ENCODE data around the gene LINGO1.

The LINGO1 gene

GRCh38 chr15:77630956-77631744 lies 1.6 kb downstream of the LINGO1 start:
- Histone ChIP-seq H3K36me3 (ENCODE audit: control insufficient read depth, insufficient read depth, low read length) (no peaks in the 10 kb centered on the region), H3K9me3 (ENCODE audit: control insufficient read depth, low read length) (no peaks in the 10 kb centered on the region), H3K4me3 (ENCODE audit: extremely low read depth, insufficient read depth, low read length, poor library complexity, severe bottlenecking) (peak overlapping the region; percentile 41), H3K27ac (ENCODE audit: low read depth, low read length, severe bottlenecking) (no peak overlapping the region), H3K4me1 (ENCODE audit: control insufficient read depth, insufficient read depth, low read length, poor library complexity, severe bottlenecking) (peaks cover 19% of the 10 kb centered on the region)
- 12 to 19% methylated on average over 6 to 10 of the region's 20 CpGs for WGBS, 2 experiments (ENCODE audit: insufficient coverage in 2 of 2)

GRCh38 chr15:77630056-77630455 lies 2.7 kb downstream of the LINGO1 start:
- peaks cover 19% of the 10 kb centered on the region for H3K4me1 ChIP-seq (ENCODE audit: control insufficient read depth, insufficient read depth, low read length, poor library complexity, severe bottlenecking)
- H3K4me3 ChIP-seq (ENCODE audit: extremely low read depth, insufficient read depth, low read length, poor library complexity, severe bottlenecking) = no peak overlapping the region
- no peaks in the 10 kb centered on the region for H3K9me3 ChIP-seq (ENCODE audit: control insufficient read depth, low read length)
- no peak overlapping the region for H3K27ac ChIP-seq (ENCODE audit: low read depth, low read length, severe bottlenecking)
- 73 to 93% methylated on average over 4 to 5 of the region's 9 CpGs for WGBS, 2 experiments (ENCODE audit: insufficient coverage in 2 of 2)
- no peaks in the 10 kb centered on the region for H3K36me3 ChIP-seq (ENCODE audit: control insufficient read depth, insufficient read depth, low read length)

GRCh38 chr15:77629070-77630030 lies 3.4 kb downstream of the LINGO1 start:
- no peaks in the 10 kb centered on the region for H3K36me3 ChIP-seq (ENCODE audit: control insufficient read depth, insufficient read depth, low read length)
- no peaks in the 10 kb centered on the region for H3K9me3 ChIP-seq (ENCODE audit: control insufficient read depth, low read length)
- H3K27ac ChIP-seq (ENCODE audit: low read depth, low read length, severe bottlenecking) = no peak overlapping the region
- H3K4me1 ChIP-seq (ENCODE audit: control insufficient read depth, insufficient read depth, low read length, poor library complexity, severe bottlenecking) = peaks cover 17% of the 10 kb centered on the region
- WGBS, 2 experiments (ENCODE audit: insufficient coverage in 2 of 2) = 90 to 95% methylated on average over 3 to 8 of the region's 8 CpGs
- no peak overlapping the region for H3K4me3 ChIP-seq (ENCODE audit: extremely low read depth, insufficient read depth, low read length, poor library complexity, severe bottlenecking)

GRCh38 chr15:77628010-77628409 lies 4.7 kb downstream of the LINGO1 start:
- H3K4me1 ChIP-seq (ENCODE audit: control insufficient read depth, insufficient read depth, low read length, poor library complexity, severe bottlenecking) = peaks cover 17% of the 10 kb centered on the region
- WGBS, 2 experiments (ENCODE audit: insufficient coverage in 2 of 2) = 100% methylated on average over 2 of the region's 2 CpGs
- H3K9me3 ChIP-seq (ENCODE audit: control insufficient read depth, low read length) = no peaks in the 10 kb centered on the region
- no peak overlapping the region for H3K27ac ChIP-seq (ENCODE audit: low read depth, low read length, severe bottlenecking)
- H3K4me3 ChIP-seq (ENCODE audit: extremely low read depth, insufficient read depth, low read length, poor library complexity, severe bottlenecking) = no peak overlapping the region
- H3K36me3 ChIP-seq (ENCODE audit: control insufficient read depth, insufficient read depth, low read length) = no peaks in the 10 kb centered on the region

- H3K4me3 ChIP-seq (ENCODE audit: extremely low read depth, insufficient read depth, low read length, poor library complexity, severe bottlenecking) = no peak overlapping the region
- H3K36me3 ChIP-seq (ENCODE audit: control insufficient read depth, insufficient read depth, low read length) = no peaks in the 10 kb centered on the region
- 100% methylated on average over 1 to 2 of the region's 2 CpGs for WGBS, 2 experiments (ENCODE audit: insufficient coverage in 2 of 2)
- H3K4me1 ChIP-seq (ENCODE audit: control insufficient read depth, insufficient read depth, low read length, poor library complexity, severe bottlenecking) = peaks cover 22% of the 10 kb centered on the region
- no peaks in the 10 kb centered on the region for H3K9me3 ChIP-seq (ENCODE audit: control insufficient read depth, low read length)
- H3K27ac ChIP-seq (ENCODE audit: low read depth, low read length, severe bottlenecking) = no peak overlapping the region
Measured at GRCh38 chr15:77627581-77627980, 5.1 kb downstream of the LINGO1 start.

GRCh38 chr15:77627067-77627466 lies 5.6 kb downstream of the LINGO1 start:
- H3K36me3 ChIP-seq (ENCODE audit: control insufficient read depth, insufficient read depth, low read length) = no peaks in the 10 kb centered on the region
- H3K4me1 ChIP-seq (ENCODE audit: control insufficient read depth, insufficient read depth, low read length, poor library complexity, severe bottlenecking) = peaks cover 27% of the 10 kb centered on the region
- H3K4me3 ChIP-seq (ENCODE audit: extremely low read depth, insufficient read depth, low read length, poor library complexity, severe bottlenecking) = no peak overlapping the region
- no peaks in the 10 kb centered on the region for H3K9me3 ChIP-seq (ENCODE audit: control insufficient read depth, low read length)
- no peak overlapping the region for H3K27ac ChIP-seq (ENCODE audit: low read depth, low read length, severe bottlenecking)
- WGBS, 2 experiments (ENCODE audit: insufficient coverage in 2 of 2) = 76 to 81% methylated on average over 8 to 12 of the region's 12 CpGs

GRCh38 chr15:77626002-77626401 lies 6.7 kb downstream of the LINGO1 start:
- Histone ChIP-seq H3K9me3 (ENCODE audit: control insufficient read depth, low read length) (no peaks in the 10 kb centered on the region), H3K27ac (ENCODE audit: low read depth, low read length, severe bottlenecking) (no peak overlapping the region), H3K36me3 (ENCODE audit: control insufficient read depth, insufficient read depth, low read length) (no peaks in the 10 kb centered on the region), H3K4me3 (ENCODE audit: extremely low read depth, insufficient read depth, low read length, poor library complexity, severe bottlenecking) (no peak overlapping the region), H3K4me1 (ENCODE audit: control insufficient read depth, insufficient read depth, low read length, poor library complexity, severe bottlenecking) (peaks cover 25% of the 10 kb centered on the region)
- no CpG with 5 or more reads among the region's 3 CpGs for WGBS, 2 experiments (ENCODE audit: insufficient coverage in 2 of 2)

- Histone ChIP-seq H3K27ac (ENCODE audit: low read depth, low read length, severe bottlenecking) (no peak overlapping the region), H3K4me1 (ENCODE audit: control insufficient read depth, insufficient read depth, low read length, poor library complexity, severe bottlenecking) (peaks cover 25% of the 10 kb centered on the region), H3K4me3 (ENCODE audit: extremely low read depth, insufficient read depth, low read length, poor library complexity, severe bottlenecking) (no peak overlapping the region), H3K9me3 (ENCODE audit: control insufficient read depth, low read length) (no peaks in the 10 kb centered on the region), H3K36me3 (ENCODE audit: control insufficient read depth, insufficient read depth, low read length) (no peaks in the 10 kb centered on the region)
- 96 to 100% methylated on average over 3 of the region's 3 CpGs for WGBS, 2 experiments (ENCODE audit: insufficient coverage in 2 of 2)
Measured at GRCh38 chr15:77625376-77625775, 7.3 kb downstream of the LINGO1 start.

- 87 to 88% methylated on average over 4 to 5 of the region's 7 CpGs for WGBS, 2 experiments (ENCODE audit: insufficient coverage in 2 of 2)
- no peaks in the 10 kb centered on the region for H3K36me3 ChIP-seq (ENCODE audit: control insufficient read depth, insufficient read depth, low read length)
- no peak overlapping the region for H3K27ac ChIP-seq (ENCODE audit: low read depth, low read length, severe bottlenecking)
- H3K4me3 ChIP-seq (ENCODE audit: extremely low read depth, insufficient read depth, low read length, poor library complexity, severe bottlenecking) = no peak overlapping the region
- peaks cover 25% of the 10 kb centered on the region for H3K4me1 ChIP-seq (ENCODE audit: control insufficient read depth, insufficient read depth, low read length, poor library complexity, severe bottlenecking)
- no peaks in the 10 kb centered on the region for H3K9me3 ChIP-seq (ENCODE audit: control insufficient read depth, low read length)
Measured at GRCh38 chr15:77624868-77625267, 7.8 kb downstream of the LINGO1 start.

GRCh38 chr15:77623755-77624524 lies 8.8 kb downstream of the LINGO1 start:
- H3K4me3 ChIP-seq (ENCODE audit: extremely low read depth, insufficient read depth, low read length, poor library complexity, severe bottlenecking) = no peak overlapping the region
- no peak overlapping the region for H3K27ac ChIP-seq (ENCODE audit: low read depth, low read length, severe bottlenecking)
- 68 to 76% methylated on average over 5 to 8 of the region's 11 CpGs for WGBS, 2 experiments (ENCODE audit: insufficient coverage in 2 of 2)
- H3K4me1 ChIP-seq (ENCODE audit: control insufficient read depth, insufficient read depth, low read length, poor library complexity, severe bottlenecking) = peaks cover 26% of the 10 kb centered on the region
- no peaks in the 10 kb centered on the region for H3K36me3 ChIP-seq (ENCODE audit: control insufficient read depth, insufficient read depth, low read length)
- no peaks in the 10 kb centered on the region for H3K9me3 ChIP-seq (ENCODE audit: control insufficient read depth, low read length)

Measured in mesodermal cell (in vitro differentiated cells).